ENCODE measurements around the gene HOXB2.
"Not testable (repeated sequence)": the region's sequence is repeated elsewhere in the genome, so short reads cannot be mapped to it uniquely, and the experiment has no call there.

Gene HOXB2

DNA sequence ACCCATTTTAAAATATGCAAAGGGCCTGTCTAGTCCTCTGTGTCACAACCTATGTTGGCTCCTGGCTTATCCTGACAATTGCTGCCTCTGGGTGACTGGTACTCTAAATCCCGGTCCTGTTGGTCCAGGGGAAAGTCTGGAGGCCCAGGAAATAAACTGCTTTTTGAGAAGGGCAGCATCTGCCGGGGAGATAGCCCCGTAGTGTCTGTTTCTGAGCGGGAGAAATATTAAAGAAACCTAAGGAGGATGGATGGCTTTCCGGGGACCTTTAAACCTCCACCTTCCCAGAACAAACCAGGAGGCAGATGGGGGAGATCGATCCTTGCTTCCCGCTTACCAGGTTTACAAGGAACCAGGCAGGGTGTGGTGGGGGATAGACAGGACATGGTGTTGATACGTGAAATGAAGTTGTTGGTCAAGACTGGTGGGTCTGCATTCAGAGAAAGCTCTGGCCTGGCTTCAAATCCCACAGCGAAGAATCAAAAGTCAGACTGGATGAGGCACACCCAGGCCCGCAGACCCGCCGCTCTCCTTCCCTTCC is 3.8 kb downstream of the HOXB2 start:
- DNase-seq (ENCODE audit: low read depth): no peak

DNA sequence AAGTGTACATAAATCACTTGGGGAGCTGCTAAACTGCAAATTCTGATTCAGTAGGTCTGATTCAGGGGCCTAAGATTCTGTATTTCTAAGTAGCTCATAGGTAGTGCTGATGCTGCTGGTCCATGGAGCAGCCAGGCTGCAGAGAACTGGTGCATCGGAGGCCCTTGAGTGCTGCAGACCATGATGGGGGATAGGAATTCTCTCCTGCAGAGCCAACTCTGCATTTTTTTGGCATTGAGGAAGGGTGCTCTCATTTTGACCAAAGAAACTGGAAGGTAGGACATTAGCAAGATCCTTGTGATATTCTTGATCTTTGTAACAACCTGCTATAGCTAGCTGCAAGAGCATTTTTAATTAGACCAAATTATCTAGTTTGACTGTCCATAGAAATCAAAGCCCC is 4.7 kb downstream of the HOXB2 start:
- no peak for DNase-seq (ENCODE audit: low read depth)

DNA sequence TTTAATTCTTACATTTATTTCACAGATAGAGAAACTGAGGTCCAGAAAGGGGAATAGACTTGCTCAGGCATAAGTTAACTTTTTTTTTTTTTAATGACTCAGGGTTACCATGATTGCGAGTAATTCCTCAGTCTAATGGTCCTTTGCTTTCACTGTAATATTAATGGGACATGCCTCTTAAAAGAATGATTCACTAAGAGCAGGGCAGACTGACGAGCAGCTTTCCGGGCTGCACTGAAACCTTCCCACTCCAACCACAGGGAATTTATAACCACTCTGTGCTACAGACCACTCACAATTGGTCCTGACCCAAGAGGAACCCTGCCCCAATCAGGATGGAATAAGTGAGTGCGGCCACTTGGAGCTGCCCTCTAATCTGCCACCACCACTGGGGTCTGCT is 5.7 kb downstream of the HOXB2 start:
- DNase-seq (ENCODE audit: low read depth): no peak

DNA sequence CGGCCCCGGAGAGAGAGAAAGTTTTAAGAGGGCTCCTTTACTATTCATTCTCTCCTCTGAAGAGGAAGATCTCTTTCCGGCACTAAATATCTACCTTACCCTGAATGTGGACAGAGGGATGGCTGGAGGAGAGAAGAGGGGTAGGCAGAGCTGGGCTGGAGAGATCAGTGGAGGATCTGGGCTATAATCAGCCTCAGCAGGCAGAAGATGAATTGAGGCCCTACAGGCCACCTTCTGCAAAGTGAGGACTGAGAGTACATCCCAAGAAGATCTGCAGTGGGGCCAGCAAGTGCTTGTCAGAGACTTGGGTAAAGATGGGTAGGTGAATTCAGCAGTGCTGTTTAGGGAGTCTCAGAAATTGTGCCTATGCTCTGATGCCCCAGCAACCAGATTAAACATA is 7.6 kb downstream of the HOXB2 start:
- no peak for DNase-seq (ENCODE audit: low read depth)

DNA sequence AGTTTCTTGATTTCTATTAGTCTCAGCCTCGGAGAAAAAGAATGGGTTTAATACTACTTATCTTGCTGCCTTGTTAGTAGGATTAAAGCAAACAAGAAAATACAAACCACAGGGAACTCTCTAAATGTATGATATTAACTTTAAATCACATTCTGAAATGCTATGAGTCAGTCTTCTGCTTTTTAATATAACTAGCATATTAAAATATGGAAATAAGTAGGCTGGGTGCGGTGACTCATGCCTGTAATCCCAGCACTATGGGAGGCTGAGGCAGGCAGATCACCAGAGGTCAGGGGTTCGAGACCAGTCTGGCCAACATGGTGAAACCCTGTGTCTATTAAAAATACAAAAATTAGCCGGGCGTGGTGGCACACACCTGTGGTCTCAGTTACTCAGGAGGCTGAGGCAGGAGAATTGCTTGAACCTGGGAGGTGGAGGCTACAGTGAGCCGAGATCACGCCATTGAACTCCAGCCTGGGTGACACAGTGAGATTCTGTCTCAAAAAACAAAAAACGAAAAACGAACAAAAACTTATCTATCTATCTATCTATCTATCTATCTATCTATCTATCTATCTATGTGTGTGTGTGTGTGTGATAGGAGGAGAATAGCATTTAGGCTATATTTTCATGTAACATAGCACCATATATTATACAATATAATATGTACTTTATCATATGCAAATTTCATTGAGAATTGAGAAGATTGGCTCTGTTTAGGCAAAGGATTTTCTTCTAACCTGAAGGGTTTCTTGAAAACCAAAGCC is 8.9 kb downstream of the HOXB2 start:
- not testable (repeated sequence) for DNase-seq (ENCODE audit: low read depth)

DNA sequence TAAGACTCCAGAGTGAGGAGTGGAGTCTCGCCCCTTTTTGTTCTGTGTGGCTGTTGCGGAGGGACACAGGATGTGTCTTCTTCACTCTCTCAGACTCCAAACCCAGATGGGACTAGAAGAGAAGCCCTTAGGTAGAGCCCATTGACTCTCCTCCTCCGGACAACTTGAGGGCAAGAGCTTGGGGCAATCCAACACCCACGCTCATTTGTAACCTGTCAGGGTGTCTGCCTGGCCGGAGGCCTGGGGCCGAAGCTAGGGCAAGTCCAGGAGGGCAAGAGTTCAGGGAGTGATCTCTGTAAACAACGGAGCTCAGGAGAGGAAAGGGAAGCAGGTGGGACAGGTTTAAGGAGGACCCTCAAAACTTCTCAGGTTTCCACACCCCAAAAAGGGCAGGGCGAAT is 12.6 kb downstream of the HOXB2 start:
- DNase-seq (ENCODE audit: low read depth): no peak

DNA sequence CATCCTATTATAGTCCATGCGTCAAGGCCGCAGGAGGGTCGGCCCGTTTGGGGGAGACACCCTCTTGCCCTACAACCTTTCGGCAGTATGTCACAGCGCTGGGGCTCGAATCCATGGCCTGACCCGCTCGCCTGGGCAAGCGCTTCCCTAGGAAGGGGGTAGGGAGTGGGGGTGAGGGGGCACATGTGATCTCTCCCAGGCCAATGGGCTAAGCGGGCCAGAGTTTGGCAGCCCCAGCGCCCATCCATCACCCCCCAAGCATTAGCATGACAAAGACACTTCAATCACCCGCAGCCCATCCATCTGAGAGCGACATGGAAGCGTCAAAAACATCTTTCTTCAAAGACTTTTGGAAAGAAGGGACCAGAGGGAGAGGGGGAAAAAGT is 14.0 kb downstream of the HOXB2 start, which contains the start of gene HOXB1:
HOXB1 (minus strand) TSS at position 125 of the 386 bp plus-strand sequence; CDS start at position 18, 107 bp downstream.
- no peak for DNase-seq (ENCODE audit: low read depth)

DNA sequence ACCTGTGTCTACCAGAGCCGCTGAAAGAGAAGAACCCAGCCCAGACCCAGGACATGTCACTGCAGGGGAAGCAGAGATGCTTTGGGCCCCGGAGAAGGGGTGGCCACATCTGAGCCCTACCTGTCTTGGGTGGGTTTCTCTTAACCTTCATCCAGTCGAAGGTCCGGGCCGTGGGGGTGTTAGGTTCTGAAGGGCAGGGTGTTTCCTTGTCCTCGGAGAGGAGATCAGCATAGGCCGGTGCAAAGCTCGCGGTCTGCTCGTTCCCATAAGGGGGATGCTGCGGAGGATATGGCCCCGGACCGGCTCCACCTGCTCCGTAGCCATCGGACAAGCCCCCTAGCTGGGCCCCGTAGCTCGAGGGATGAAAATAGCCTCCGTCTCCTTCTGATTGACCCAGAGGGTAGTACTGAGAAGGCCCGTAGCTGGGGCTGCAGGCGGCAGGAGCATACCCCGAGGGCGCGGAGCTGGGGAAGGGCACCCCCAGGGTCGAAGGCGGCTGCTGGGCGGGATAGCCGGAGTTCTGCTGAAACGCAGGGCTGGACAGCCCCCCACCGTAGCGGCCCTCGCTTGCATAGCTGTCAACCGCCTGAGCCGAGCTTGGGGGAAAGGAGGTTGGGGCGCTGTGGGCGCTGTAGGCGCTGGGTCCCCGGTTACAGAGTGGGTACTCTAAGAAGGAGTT is 14.6 kb downstream of the HOXB2 start:
- no peak for DNase-seq (ENCODE audit: low read depth)

DNA sequence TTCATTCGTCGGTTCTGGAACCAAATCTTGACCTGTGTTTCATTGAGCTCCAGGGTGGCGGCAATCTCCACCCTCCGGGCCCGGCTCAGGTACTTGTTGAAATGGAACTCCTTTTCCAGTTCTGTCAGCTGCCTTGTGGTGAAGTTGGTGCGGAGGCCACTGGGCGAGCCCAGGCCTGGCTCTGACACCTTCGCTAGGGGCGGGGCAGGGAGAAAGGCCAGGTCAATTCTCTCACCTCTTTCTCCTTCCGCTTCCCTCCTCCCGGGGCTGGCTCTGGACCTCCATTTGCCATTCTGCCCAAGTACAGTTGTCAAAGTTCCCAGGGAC is 15.3 kb downstream of the HOXB2 start:
- DNase-seq (ENCODE audit: low read depth): no peak

DNA sequence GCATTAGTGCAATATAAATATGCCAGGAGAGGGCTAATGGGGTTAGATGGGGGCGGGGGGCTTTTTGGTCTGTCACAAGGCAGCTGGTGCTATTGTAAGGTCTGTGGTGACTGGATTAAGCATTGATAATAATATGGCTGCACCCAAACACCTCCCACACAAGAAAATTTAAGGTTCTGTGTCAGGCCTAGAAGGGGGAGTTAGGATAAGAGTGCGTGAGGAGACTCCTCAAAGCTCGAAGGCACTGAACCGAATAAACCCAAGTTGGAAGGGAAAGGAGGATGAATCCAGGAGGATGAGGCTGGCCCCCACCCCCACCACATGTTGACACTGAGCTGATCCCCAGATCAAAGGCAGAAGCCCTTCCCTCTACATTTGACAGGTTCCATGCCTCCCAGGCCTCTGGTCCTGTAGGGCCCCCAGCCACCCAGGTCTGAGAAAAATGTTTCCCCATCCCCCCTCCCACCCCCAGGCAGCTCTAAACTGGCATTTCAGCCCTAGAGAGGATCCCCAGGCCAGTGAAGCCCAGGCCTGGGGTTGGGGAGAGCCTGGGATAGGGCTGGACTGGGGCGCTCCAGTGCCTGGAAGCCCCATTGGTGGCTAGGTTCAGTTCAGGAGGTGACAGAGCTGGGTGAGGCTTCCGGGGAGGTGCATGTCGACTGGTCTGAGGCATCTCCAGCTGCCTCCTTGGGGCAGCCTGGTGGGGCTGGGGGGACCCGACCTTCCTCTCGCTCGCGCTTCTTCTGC is 15.8 kb downstream of the HOXB2 start:
- DNase-seq (ENCODE audit: low read depth): no peak

DNA sequence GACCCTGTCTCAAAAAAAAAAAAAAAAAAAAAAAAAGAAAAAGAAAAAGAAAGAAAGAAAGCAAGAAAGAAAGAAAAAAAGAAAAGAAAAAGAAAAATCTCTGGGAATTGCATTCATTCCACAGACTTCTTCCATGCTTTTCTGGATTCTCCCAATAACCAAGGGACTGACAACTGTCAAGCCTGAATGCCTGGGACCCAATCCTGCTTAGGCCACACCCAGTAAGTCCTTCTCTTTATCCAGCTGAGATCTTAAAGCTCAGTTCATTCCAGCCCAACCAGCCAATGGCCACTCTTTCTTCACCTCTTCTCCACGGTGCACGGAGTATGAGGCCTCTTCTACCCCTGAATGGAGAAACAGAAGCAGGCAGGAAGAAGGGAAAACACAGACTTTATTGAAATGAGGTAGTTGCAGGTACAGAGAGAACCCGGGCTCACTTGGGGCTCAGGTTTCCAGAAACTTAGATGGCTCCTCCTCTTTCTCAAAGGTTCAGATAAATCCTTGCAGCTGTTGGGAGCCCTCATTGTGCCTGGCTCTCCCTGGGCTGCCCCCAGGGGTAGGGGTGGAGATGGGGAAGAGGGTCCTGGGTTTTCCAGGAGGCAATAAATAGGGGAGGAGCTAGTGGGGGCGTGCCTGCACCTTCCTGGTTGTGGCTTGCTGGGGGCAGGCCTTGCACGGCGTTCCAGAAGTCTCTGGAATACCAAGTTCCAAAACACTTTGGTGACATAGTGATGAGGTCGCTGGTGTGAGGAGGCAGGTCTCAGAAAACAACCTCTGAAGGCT is 16.6 kb downstream of the HOXB2 start:
- no peak for DNase-seq (ENCODE audit: low read depth)

DNA sequence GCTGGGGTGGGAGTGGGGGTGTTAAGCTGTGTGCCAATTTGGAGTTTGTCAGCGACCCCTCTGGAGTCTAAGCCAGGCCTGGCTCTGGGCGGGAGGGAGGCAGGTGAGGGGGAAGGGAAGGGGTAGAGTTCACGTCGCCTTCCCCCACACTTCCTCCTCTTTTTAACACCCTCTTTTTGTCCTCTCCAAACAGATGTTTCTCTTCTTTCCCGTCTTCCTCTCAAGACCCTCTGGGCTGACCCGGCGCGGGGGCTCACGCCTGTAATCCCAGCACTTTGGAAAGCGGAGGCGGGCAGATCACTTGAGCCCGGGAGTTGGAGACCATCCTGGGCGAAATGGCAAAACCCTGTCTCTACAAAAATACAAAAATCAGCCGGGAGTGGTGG is 17.4 kb downstream of the HOXB2 start:
- DNase-seq (ENCODE audit: low read depth): no peak

DNA sequence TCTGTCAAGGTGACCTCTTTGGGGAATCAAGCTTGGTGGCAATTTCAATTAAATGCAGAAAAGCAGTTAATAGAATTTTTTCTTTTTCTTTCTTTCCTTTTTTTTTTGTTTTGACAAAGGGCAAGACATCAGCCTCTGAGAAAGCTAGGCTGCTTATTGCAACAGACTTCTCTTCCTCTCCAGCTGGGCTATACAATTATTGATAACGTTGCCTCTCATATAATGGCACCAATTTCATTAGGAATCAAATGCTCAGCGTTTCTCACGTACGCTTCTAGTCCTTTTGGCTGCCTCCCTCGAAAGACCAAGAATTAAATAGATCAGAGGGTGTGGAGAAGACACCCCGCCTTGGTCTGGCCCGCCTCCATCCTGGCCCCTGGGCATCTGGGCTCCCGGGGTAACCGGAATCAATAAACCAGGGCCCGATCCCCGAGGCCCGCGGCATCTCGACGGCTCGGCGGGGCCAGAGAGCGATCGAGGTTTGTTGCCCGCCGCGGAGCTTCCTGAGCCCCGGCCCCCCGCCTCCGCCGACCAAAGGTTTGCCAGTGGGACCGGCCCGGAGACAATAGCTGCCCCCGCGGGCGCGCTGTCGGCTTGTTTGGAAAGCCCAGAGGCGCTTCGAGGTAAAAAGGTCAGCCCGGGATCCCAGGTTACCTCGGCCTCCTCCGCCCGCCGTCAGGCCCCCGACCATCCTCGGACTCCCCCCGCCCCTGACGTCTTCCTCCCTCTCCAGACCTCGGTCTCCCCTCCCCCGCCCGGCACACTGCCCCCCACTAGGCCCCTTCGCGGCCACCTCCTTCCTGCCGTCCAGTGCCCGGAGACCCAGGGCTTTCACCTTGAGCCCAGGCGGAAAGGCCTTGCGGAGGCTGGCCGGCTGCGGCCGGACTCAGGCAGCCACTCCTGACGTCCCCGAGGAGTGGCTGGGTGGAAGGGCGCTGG is 18.0 kb downstream of the HOXB2 start:
- no peak for DNase-seq (ENCODE audit: low read depth)

DNA sequence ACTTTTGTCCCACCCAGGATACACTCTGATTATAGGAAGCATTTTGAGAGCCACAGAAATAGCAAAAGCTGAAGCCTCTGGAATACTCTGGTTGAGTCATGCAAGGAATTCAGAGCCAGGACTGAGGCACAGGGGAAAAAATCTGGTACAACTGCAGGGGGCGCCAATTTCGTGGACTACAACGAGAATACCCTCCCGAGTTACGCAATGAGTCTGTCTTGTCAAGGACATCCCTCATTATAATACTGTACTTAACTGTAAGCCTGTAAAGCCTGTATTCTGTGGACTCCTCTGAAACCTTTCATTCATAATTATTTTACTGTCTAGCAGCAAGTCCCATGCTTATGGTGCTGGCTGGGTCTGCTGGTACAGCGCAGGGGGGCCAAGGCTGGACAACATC is 21.9 kb downstream of the HOXB2 start:
- no peak for DNase-seq (ENCODE audit: low read depth)

DNA sequence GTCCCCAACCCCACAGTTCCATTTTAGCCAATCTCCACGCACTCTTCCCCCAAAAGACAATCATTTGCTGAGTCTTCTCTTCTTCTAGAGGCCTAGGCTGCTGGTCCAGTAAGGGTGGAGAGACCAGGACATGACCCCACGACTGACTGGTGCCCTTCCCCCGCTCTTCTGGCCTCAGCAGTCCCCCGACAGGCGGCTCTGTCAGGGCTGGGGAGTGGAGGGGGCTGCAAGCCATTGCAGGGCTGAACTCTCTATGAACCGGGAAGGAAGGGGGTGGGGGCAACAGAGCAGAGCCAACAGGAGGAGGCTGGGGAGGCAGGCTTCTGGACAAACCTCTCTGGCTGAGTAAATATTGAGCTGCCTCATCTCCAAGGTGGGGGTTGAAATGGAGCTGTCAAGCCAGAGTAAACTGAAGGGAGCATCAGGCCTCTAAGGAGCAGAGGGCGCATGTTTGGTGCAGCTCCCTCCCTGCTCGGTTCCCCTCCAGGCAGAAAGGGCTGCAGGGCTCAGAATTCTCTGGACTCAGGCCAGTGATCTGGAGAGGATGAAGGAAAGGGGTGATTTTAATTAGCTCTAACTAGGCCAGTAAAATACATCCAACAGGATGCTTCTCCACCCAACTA is 22.8 kb downstream of the HOXB2 start:
- DNase-seq (ENCODE audit: low read depth): no peak

DNA sequence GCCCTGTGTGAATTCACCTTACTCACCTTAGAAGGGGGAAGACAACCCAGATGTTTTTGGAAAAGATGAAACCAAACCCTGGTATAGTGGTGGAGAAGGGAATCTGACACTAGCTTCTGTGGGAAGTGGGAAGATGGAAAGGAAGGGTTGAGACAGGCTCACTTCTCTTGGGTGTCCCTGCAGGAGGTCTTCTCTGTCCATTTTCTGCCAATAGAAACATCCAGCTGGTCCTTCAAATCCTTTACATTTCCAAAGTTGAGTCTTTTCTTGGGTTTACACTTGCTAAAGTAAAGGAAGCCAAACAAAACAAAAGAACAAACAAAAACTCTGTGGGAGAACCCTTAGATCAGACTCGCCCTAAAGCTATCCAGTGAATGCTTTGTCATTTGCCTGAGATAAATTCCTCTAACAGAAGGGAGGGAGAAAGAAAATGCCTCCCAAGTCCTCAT is 24.3 kb downstream of the HOXB2 start:
- DNase-seq (ENCODE audit: low read depth): no peak

DNA sequence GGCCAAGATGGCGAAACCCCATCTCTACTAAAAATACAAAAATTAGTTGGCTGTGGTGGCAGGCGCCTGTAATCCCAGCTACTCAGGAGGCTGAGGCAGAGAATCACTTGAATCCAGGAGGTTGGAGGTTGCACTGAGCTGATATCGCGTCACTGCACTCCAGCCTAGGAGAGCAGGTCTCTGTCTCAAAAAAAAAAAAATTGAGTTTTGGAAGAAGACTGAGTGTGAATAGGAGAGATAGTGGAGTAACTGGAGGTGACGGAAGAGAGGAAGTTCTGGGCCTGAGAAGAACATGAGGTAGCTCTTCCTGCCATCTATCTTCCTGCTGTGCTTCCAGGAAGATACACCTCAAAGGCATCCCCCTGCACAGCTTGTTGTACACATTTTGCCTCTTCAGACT is 25.5 kb downstream of the HOXB2 start:
- DNase-seq (ENCODE audit: low read depth): no peak

DNA sequence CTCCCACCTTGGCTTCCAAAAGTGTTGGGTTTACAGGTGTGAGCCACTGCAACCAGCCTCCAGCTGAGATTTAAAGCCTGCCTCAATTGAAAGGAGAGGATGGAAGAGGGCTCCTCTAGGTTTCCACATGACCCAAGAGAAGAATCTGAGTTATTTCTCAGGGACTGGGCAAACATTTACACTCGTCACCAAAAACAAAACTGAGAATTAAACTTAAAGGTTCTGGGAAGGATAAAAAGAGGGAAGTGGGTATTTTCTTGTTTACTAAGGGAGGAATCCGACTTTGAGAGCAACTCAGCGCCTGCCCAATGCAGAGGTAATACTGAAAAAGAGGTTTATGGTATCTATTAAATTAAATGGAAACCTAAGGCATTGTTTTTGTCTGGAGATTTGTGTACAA is 27.4 kb downstream of the HOXB2 start:
- DNase-seq (ENCODE audit: low read depth): no peak

DNA sequence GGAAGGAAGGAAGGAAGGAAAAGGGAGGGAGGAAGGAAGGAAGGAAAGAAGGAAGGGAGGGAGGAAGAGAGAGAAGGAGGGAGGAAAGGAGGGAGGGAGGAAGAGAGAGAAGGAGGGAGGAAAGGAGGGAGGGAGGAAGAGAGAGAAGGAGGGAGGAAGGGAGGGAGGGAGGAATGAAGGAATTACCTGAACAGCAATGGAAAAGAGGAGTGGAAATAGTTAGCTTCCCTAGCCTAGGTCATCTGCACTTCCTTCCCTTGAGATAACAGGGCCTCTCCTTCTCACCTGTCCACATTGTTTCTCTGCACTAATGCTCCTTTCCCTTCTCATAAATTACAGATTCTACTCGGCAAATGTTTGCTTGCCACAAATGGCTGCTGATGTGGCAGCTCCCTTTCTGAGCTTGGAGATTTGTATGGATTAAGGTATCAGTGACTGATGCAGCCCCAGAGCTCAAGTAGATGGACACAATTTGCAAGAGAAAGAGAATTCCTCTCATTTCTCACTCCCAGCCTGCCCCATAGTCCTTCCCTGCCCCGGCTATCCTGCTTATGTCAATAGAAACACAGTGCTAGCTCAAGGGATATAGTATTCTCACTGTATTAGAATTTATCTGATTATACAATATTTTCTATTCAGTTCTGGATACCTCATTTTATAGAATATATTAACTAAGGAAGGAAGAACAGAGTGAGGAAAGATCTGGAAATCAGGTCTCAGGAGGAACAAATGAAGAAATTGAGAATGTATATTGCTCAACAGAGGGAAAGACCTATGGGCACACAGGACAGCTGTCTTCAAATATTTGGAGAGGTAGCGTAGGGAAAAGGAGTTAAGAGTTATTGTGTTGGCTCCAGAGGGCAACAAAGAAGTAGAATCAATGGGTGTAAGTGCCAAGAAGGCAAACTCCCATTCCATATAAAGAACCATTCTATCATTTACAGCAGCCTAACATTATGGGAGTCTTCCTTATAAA is 28.7 kb downstream of the HOXB2 start:
- DNase-seq (ENCODE audit: low read depth): no peak

Measured in T-helper 22 cell (primary cell).